A204.1 (cell line): ENCODE measurements around the gene PBX4.

Experiments
- FAIRE-seq: peaks from 2 replicates; lab custom pipeline; 2012; peaks lifted over from hg19 to GRCh38; lab: Jason Lieb, UNC

Gene PBX4

DNA sequence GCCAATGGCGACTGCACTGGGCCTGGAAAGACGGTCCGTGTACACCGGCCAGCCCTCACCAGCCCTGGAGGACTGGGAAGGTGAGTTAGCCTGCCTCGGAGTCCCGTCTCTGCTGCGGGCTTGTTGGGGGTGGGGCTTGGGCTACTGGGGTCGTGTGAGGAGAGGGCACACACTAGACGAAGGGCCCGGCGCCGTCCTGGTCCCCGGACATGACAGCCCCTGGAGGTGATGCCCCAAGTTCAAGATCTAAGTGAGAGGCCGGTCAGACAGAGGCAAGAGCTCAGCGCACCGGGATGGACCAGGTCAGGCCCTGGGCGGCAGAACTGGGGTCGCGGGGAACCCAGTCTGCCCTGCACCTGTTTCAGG is 78.8 kb downstream of the PBX4 start:
- no peak for FAIRE-seq

DNA sequence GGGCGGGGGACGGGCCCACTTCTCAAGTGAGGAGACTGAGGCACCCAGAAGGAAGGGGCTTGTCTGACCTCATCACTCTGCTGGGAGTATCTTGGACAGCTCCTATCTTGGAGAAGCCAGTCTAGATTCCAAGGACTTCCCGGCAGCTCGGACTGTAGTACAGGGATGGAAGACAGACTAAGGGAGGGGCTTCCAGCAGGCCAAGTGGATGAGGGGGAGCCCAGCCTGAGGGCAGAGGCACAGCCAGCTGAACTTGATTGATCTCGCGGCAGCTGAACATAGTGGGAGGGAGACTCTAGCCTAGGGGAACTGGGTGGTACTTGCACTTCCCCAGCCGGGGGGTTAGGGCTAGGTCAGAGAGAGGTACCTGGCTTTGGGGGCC is 79.7 kb downstream of the PBX4 start:
- FAIRE-seq = no peak

DNA sequence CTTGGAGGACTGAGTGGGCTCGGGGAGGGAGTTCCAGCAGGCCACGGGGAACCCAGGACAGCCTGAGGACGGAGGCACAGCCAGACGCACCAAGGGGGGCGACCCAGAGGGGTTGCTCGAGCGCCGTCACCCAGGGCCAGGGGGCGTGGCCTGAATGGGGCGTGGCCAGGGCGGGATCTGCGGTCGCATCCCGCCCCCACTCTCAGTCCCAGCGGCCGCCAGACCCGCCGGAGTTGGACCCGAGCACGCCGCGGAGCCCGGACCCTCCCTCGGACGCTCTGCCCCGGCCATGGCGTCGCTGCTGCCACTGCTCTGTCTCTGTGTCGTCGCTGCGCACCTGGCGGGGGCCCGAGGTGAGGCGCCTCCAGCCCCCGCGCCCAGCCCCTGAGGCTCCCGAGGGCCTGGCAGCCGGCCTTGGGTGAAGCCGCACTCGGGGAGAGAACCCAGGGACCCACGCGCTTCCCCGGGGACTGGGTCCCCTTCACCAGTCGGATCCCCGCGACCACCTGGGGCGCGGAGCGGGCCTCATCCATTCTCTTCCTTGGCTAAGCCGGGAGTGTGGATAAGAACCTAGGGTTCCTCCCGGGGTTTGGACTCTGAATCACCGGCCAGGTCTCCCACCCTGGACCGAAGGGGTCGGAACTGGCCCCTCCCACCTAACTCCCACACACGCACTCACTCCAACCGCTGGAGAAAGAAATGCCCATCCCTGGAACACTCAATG is 80.3 kb downstream of the PBX4 start, which contains the start of gene CILP2:
Gene CILP2 (plus strand): TSS at position 205 of the 724 bp plus-strand sequence. CDS start 85 bp downstream, at position 290.
- no peak for FAIRE-seq

DNA sequence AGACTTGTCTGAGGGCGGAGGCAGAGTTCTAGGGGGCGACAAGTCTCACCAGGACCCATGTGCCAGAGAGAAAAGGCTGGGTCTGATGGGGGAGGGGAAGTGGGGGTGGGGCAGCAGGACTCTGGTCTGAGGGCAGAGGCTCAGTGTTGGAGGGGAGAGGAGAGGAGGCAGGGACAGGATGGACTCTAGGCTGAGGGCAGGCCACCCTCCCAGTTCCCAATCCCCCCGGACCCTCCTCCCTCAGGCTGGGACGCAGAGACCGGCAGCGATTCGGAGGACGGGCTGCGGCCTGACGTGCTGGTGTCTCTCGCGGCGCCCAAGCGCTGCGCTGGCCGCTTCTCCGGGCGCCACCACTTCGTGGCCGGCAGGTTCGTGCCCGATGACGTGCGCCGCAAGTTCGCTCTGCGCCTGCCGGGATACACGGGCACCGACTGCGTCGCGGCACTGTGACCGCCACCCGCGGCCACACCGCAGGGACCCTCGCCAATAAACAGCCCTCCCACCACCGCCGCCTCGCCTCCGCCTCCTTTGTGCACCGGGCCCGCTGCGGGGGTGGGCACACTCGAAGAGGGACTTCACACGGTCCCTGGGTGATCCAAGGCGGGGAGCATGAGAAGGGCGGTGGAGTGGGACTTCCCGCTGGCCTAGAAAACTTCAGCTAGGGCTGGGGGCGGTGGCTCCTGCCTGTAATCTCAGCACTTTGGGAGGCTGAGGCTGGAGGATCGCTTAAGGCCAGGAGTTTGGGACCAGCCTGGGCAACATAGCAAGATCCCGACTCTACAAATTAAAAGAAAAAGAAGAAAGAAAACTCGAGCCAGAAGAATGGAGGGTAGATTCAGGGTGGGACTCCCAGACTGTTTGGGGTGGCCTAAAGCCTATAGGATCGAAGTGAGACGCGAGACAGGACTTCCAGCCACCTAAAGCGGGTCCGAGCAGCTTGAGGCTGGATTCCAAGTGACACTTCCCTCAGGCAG is 81.1 kb downstream of the PBX4 start:
- no peak for FAIRE-seq

DNA sequence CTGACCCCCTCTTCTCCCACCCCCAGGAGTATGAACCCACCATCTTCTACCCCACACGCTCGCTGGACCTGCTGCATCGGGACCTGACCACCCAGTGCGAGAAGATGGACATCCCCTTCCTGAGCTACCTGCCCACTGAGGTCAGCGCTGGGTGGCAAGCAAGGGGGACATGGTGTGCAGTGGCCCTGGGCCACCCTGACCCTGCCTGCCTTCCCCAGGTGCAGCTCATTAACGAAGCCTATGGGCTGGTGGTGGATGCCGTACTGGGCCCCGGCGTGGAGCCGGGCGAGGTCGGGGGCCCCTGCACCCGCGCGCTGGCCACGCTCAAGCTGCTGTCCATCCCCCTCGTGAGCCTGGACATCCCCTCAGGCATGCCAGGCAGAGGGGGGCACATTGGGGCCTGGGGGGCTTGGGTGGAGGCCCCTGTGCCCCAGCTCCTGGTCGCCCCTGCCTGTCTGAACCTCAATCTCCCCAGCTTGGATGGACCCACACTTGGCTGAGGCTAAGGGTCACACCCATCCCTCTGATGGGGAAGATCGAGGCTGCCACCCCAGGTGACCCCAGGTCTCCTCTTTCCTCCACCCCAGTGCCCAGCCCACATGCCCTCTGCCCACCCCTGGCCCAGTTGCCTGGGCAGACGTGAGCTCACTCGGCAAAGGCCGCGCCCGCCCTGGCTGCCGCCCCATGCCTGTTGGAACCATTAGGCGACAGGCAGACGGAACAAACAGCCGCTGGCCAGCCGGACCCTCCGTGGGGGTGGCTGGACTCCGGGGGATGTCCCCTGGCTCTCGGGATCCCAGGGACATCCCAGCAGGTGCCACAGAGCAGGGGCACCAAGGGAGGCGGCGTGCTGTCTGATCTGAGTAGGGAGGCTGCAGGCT is 82.9 kb downstream of the PBX4 start:
- no peak for FAIRE-seq

DNA sequence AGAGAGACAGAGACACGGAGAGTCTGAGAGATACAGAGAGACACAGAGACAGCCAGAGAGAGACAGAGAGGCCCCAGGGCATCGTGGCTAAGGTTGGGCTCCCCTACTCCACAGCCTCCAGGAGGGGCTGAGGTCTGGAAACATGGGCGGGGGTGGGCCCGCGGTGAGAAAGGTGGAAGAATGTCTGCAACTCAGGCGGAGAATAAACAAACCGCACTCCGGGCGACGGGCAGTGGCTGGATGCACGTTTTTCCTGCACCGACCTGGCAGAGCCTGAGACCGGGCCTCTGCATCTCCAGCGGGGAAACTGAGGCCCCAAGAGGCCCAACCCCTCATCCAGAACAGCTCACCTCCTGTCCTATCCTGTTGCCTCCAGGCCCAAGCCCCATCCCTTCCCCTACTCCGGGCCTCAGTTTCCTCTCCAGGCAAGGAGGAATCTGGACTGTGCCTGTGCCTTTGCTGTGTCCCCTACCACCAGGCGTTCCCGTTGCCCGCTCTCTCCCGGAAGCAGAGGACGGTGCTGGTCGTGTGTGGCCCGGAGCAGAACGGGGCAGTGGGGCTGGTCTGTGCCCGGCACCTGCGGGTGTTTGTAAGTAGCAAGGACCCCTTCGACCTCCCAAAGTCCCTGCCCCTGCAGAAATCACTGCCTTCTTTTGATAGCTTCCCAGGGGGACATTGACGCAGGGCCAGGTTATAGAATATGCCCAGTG is 83.8 kb downstream of the PBX4 start:
- no peak for FAIRE-seq

DNA sequence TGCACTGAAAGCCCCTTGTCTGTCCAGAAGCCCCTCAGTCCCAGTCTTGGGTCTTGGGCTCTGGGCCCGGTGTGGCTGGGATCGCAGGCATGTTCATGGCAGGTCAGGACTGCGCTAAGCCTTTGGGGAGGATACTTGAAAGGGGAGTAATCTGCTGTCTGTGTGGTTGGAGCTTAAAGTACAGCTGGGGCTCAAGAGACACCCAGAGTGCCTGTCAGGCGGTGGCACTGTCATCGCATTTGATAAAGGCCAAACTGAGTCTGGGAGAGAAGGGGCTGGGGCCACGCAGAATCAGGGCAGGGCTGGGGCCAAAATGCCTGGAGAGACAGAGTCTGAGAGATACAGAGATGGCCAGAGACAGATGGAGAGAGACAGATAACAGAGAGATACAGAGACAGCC is 84.6 kb downstream of the PBX4 start:
- no peak for FAIRE-seq

DNA sequence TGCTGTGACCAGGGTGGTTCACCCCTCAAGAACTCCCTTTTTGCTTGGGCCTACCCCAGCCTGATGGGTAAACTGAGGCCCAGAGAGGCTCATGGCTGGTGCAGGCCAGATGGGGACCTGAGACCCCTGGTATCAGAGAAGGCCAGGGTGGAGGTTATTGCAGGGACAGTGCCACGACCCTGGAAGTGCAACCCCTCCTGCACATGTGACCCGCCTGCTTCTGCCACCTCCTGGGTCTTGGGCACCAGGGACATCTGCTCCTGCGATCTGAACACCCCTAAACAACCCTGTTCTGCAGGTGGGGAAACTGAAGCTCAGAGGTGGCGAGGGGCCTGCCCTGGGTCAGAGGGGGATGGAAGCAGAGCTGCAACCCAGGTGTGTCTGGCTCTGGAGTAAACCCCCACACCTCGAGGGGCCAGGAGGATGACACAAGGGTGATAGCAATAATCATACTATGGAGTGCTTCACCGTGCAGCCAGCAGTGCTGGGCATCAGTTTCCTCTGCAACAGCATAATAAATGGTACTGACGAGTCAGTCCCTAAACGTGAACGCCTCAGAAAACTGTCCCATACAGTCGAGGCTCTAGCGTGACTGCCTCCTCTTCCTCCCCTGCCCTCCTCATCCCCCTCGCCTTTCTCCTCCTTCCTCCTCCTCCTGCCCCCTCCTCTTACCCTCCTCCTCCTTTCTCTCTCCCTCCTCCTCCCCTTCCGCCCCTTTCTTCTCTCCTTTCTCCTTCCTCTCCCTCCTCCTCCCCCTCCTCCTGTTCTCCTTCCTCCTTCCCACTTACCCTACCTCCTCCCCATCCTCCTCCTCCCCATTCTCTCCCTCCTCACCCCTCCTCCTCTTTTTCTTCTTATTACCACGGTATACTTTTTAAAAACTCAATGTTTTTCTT is 85.4 kb downstream of the PBX4 start:
- FAIRE-seq = no peak

DNA sequence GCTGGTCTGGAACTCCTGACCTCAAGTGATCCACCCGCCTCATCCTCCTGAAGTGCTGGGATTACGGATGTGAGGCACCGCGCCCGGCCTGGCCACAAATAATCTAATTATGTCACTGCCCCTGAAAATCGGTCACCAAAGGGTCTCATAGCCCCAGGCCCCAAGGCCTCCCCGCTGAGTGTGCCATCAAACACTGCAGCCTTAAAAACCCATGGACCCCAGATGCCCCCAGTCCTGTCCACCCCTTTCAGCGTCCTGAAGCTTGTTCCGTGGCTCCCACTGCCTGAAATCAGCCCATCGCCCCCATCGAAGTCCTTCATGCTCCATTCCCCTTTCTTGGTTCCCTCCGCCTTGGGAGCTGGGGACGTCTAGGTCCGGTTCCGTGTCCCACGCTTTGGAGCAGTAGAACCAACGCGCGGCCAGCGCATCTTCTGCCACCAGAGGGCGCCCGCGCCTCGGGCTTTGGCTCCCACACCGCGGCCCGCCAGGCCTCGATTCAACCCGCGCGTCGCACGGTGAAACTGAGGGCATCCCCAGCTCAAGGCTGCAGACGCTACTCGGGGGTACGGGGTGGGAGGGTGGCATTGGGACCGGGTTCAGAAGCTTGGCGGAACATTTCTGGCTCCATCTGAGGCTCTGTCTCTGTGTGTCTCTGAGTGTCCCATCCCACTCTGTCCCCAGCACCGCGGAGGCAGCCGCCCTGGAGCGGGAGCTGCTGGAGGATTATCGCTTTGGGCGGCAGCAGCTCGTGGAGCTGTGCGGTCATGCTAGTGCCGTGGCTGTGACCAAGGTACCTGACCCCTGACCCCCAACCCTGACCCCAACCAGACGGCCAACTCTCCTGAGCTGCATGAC is 86.3 kb downstream of the PBX4 start:
- no peak for FAIRE-seq

DNA sequence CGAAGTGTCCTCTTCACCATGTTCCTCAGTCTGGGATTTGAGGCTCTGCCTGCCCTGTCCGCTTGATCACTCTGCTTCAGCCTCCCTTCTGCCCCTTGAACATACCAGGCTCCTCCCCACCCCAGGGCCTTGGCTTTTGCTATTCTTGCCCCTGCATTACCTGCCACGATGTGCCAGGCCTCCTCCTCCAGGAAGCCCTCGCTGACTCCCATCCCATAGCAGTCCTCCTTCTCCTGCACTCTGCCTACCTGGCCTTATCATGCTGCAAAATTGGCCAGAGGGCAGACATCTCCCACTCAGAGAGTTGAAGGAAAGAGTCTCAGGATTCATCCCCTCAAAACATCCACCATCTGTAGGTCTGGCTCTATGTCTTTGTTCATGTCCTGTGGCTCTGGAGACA is 87.6 kb downstream of the PBX4 start:
- no peak for FAIRE-seq

DNA sequence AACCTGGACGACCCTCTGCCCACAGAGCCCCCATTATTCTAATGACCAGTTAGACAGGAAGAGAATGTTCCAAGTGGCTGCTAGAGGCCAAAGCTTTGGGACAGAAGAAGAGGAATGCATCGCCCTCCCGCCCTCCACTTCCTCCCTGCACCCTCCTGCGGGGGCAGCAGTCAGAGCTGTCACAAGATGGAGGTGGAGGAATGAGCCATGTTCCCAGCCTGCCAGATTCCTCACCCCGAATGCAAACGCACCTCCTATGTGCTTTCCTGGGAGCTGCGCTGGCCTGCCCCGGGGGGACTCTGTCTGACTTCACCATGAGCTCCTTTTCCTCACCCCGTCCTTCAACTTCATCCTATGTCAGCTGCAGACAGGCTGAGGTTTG is 88.1 kb downstream of the PBX4 start:
- FAIRE-seq = no peak

DNA sequence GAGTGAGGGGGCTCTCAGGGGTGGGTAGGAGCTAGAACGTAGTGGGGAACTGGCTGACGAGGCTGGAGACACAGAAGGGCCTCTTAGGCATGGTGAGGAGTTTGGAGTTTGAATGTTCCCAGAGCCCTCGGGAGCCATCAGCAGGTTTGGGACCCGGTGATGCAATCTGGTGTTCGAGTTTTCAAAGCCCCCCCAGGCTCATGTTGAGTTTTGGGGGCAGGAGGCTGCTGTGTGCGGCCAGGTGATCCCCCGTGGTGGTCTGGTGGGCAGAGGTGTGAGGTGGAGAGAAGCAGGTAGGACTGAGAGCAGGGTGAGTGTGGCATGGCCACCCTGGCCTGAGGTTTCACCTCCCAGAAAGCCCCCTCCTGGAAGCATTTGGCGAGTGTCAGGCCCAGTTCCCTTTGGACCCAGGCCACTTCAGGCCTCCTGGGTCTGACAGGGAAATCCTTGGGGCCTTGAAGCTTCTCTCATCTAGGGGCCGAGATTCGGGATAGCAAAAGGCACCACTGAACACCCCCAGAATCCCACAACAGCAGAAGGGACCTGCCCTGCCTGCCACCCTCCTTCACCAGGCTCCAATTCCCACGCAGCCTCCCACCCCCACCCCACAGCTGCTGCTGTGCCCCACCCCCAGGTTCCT is 88.6 kb downstream of the PBX4 start:
- FAIRE-seq = no peak

DNA sequence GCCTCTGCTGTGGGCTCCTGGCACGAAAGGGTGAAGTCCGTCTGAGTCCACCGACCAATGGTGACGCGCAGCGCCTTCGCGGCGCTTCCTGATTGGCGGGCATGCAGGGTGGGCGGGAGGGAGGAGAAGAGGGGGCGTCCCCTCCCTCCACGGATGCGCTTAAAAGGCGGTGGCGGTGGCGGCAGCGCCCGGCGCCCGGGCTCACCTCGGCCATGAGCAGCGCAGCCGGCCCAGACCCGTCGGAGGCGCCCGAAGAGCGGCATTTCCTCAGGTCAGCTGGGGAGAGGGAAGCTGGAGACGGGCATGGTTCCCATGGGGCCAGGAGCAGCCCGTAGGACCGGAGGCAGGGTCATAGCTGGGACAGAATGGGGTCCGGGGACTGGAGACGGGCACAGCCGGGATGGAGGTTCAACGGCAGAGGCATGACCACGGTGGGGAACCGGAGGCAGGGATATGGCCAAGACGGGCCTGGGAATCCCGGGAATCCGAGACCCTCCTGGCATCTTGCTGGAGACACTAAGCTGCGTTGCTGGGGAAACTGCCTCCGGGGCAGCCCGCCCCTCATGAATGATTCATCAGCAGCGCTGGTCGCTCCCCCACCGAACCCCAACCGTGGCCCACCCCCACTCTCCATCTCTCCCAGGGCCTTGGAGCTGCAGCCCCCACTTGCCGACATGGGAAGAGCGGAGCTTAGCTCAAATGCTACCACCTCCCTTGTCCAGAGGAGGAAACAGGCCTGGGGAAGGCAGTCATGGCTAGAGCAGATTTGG is 89.6 kb downstream of the PBX4 start, which contains the start of gene YJEFN3:
Gene YJEFN3 (plus strand): TSS at position 191 of the 770 bp plus-strand sequence. CDS start 22 bp downstream, at position 213.
- no peak for FAIRE-seq

DNA sequence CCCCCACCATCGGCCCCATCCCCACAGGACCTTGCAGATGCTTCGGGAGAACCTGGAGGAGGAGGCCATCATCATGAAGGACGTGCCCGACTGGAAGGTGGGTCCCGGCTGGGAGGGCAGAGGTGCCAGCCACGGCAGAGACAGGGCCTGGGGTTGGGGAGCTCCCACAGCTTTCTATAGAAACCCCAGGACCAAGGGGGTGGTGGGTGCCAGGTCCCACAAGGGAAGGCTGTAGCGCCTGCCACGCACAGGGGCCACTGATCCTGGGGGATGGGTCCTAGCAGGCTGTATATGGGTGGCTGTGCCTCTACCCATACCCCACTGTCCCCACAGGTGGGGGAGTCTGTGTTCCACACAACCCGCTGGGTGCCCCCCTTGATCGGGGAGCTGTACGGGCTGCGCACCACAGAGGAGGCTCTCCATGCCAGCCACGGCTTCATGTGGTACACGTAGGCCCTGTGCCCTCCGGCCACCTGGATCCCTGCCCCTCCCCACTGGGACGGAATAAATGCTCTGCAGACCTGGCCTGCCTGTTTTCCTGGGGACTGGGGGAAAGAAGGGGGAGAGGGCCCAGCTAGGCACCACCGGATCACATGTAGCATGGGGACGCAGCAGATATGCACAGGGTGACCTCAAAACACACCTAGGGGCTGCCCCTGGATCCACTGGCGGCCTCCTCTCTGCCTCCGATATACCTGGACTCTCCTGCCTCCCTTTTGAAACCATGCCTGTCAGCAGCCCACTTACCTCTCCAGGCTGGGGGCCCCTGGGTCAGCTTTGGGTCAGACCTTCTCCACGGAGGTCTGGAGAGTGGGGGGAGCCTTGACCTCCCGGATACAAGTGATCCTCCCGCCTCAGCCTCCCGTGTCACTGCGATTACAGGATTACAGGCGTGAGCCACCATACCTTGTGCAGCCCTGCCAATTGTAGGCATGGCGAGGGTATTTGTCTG is 90.5 kb downstream of the PBX4 start:
- no peak for FAIRE-seq

DNA sequence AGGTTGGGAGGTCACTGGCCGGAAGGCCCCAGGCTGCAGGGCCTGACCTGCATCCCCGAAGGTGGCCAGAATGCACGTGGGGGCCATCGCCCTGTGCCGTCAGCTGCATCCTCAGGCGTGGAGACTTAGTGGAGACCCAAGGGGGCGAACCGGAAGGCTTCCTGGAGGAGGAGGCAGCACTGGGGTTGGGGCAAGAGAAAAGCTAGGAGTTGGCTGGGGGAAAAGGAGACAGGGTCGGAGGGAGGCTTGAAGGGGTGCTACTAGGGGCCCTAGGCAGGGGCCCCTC is 91.2 kb downstream of the PBX4 start:
- no peak for FAIRE-seq

DNA sequence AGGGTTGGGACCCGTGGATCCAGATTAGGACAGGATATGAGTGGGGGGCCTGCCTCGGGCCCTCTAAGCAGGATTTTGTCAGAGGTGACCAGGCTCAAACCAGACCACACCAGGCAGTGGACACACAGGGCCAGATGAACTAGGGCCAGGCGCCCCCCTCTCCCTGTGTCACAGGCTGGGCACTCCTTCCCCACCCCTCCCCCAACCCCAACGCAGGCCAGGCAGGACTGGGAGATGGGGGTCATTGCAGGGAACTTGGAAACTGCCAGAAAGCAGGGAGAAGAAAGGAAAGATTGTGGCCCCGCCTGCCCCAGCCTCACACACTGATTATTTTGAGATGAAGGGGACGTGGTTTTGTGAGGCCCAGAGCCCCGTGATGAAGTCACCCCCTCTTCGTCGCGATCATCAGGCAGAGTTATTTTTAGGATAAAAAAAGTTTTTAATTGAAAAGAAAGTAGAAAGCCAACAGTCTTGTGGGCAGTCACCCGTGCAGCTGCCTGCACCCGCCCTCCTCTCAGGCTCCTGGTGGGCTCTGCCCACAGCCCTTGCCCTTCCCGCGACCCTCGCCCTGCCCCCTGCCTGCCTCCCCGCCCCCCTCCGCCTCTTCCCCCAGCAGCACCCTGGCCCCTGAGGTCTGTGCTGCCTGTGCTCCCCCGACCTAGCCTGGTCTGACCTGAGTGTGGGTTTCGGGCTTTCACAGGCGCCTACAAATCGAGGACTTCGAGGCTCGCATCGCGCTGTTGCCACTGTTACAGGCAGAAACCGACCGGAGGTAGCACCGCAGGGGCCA is 91.7 kb downstream of the PBX4 start:
- no peak for FAIRE-seq
